Stimulated activated CD4-positive, alpha-beta T cell treated with anti-CD3 and anti-CD28 coated beads, TNF-alpha, amount 100 ng/mL, for 1 hour (primary cell): ENCODE data around the gene OPCML.

Experiments used
- DNase-seq, 3 donors: peaks; one replicate each; pipeline ENCODE4 v3.0.0-alpha.2; 2020; ENCODE audit warnings: low read depth in 3 of 3, low spot score in 1 of 3

Gene OPCML

GRCh38 chr11:133137939-133138338 is 394.4 kb downstream of the OPCML start:
- no peak for DNase-seq

GRCh38 chr11:133137270-133137669 is 395.0 kb downstream of the OPCML start:
- DNase-seq: no peak

GRCh38 chr11:133136376-133136775 is 395.9 kb downstream of the OPCML start:
- DNase-seq: no peak

DNA sequence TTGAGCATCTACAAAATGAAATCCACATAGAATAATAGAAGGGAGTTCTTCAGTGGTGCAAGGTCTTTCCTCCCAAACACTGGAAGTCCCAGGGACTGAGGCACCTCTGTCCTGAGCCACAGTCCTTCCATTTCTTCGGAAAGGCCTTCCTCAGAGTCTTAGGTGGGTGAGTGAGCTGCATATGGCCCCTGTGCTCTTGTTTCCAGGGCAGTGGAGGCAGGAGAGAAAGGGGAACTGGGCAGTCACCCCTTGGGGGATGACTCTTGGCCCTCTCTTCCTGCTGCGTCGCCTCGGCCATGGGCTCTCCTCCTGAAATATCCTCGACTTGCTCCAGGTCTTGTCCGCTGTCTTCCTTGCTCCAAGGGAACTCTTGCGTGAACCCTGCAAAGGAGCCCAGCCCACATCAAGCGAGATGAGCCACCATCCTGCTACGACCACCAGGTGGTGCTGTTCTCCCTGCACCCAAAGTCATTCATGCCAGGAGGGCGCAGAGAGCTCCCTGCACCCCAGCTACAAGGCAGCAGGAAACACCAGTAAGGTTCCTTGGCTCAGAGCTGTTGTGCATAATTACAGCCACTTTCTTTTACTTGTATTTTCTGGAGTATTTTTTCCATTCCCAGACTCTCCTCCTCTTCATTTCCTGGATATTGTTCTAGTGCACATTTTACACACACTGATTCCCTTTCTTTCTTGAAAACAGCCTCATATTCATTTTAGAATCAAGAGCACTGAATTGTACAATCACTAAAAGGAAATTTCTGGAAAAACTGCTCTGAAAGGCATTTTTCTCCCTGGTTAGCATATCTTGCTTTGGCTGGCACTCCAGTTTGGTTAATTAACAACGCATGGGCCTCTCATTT is 397.8 kb downstream of the OPCML start:
- DNase-seq: peak in 1 of 3 donors; percentile 11

- no peak for DNase-seq
Observed at GRCh38 chr11:133133606-133134005, 398.7 kb downstream of the OPCML start.

- no peak for DNase-seq
Observed at GRCh38 chr11:133133050-133133449, 399.3 kb downstream of the OPCML start.

GRCh38 chr11:133127741-133128140 is 404.6 kb downstream of the OPCML start:
- no peak for DNase-seq

GRCh38 chr11:133123796-133124195 is 408.5 kb downstream of the OPCML start:
- DNase-seq: no peak

DNA sequence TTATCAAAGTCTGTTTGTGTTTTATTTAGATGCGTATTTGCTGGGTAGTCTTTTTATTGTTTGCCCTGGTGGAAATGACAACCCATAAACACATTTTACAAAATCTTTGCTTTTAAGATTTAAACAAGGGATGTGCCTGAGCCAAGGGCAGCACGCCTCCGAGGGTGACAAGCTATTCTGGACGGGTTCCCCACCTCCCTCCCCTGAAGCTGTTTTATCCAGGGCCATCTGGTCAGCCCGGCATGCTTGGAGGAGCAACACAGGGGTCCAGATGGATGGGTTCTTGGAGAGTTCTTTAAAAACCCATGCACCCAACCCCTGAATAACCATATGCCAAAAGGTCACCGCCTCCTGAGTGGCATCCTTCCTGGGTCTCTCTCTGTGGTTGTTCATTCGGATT is 408.9 kb downstream of the OPCML start:
- DNase-seq: no peak

- no peak for DNase-seq
Observed at GRCh38 chr11:133122256-133122655, 410.0 kb downstream of the OPCML start.

GRCh38 chr11:133118563-133119268 is 413.6 kb downstream of the OPCML start:
- DNase-seq: no peak

DNA sequence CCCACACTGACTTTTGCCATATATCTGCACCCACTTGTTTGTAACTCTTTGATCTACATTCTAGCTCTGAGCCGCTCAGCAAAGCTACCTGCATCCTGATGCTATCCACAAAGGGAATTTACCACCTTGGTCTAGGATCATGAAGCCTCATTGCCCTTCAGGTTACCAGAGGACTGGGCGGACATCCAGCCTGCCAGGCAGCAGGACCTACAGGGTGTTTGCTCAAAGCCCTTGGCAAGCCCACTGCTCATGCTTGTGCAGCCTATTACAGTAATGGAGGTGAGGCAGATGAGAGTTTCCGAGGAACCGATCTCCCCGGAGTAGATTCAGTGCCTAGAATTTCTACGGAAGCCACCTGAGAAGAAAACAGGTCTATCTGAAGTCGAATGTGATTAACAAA is 417.2 kb downstream of the OPCML start:
- DNase-seq: no peak

- no peak for DNase-seq
Observed at GRCh38 chr11:133107763-133108162, 424.5 kb downstream of the OPCML start.

- no peak for DNase-seq
Observed at GRCh38 chr11:133107136-133107535, 425.2 kb downstream of the OPCML start.

DNA sequence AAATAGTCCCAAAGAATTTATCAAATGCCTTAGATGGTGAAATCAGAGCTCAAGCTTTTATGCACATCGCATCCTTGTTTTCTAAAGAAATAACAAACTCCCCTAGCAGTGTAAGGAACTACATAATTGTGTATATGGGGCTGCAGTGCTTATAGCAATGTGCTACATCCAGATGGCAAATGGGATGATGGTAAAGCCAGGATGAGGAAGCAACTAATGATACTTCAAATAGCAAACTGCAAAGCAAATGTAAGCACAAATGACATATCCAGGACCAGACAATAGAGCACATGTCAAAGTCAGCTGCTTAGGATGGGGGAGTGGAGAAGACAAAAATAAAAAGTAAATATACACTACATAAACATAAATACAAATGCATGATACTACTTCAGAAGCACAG is 425.9 kb downstream of the OPCML start:
- DNase-seq: no peak

GRCh38 chr11:133104009-133104744 is 428.1 kb downstream of the OPCML start:
- DNase-seq: no peak

DNA sequence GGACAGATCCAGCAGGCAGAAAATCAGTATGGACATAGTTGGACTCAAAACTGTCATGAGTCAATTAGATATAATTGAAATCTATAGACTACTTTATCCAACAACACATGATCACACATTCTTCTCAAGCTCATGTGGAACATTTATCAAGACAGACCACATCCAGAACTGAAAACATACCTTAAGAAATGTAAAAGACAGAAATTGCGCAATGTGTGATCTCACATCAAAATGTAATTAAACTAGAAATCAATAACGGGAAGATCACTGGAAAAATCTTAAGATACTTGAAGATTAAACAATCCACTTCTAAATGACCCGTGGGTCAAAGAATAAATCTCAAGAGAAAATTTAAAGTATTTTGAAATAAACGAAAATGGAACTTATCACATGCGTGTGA is 435.3 kb downstream of the OPCML start:
- no peak for DNase-seq

GRCh38 chr11:133086518-133086917 is 445.8 kb downstream of the OPCML start:
- DNase-seq: no peak

GRCh38 chr11:133082841-133083488 is 449.3 kb downstream of the OPCML start:
- DNase-seq: peak in 1 of 3 donors; percentile 29

DNA sequence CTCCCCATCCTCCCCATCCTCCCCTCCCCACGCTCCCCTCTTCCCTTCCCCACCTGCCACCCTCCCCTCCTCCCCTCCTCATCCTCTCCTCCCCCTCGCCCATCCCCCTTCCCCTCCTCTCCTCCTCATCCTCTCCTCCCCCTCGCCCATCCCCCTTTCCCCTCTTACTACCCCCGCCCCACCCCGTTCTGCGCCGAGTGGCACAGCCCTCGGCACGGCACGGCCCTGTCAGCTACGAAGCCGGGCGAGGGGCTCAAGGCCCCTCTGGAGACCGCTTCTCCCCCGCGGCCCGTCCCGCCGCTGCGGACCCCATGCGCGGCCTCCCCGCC is 449.9 kb downstream of the OPCML start:
- no peak for DNase-seq

GRCh38 chr11:133081730-133082452 is 450.4 kb downstream of the OPCML start:
- DNase-seq: no peak
